Duodenal mucosa (tissue), 2 donors: ENCODE results near the gene ATP8A2.

Experiments used
- H3K27ac ChIP-seq: one replicate; pipeline ENCODE4 v1.7.0; 2013; ENCODE audit warnings: low read depth, low read length
- H3K27me3 ChIP-seq, 2 donors: one replicate each; pipeline ENCODE4 v1.7.0; 2013; ENCODE audit warnings: low read length in 2 of 2, control low read depth in 1 of 2; ENCODE audit not compliant: insufficient read depth in 2 of 2, control insufficient read depth in 1 of 2
- H3K36me3 ChIP-seq, 2 donors: one replicate each; pipeline ENCODE4 v1.7.0; 2013; ENCODE audit warnings: low read length in 2 of 2, control low read depth in 1 of 2; ENCODE audit not compliant: insufficient read depth in 2 of 2, control insufficient read depth in 1 of 2
- H3K4me1 ChIP-seq, 2 donors: one replicate each; pipeline ENCODE4 v1.7.0; 2013; ENCODE audit warnings: low read length in 2 of 2, control low read depth in 1 of 2; ENCODE audit not compliant: insufficient read depth in 2 of 2, control insufficient read depth in 1 of 2
- H3K4me3 ChIP-seq, 2 donors: one replicate each; pipeline ENCODE4 v1.7.0; 2013; ENCODE audit warnings: low read length in 2 of 2, low read depth in 1 of 2
- H3K9ac ChIP-seq, 2 donors: one replicate each; pipeline ENCODE4 v1.7.0; 2013; ENCODE audit warnings: low read length in 2 of 2, low read depth in 1 of 2
- H3K9me3 ChIP-seq, 2 donors: one replicate each; pipeline ENCODE4 v1.7.0; 2013; ENCODE audit warnings: low read length in 2 of 2, control low read depth in 1 of 2; ENCODE audit not compliant: control insufficient read depth in 1 of 2

ATP8A2 gene

DNA sequence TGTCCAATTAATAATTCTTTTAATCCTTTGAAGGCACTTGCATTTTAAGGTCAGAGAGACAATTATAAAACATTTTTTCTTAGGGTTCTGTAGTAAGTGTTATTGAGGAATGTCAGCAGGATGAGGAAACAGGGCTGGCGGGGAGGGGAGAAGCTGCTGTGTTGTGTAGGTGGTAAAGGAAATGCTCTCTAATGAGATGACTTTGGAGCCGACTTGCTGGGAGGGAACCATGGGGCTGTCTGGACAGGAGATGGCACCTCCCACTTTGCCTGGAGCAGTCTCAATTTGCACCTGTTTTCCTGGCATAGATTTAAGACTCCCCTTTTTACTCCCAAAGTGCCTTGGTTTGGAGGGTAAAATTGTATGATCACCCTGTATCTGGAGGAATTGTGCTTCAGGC is 230.4 kb downstream of the ATP8A2 start:
- H3K9me3 ChIP-seq: no peaks in the 10 kb centered on the region
- H3K4me1 ChIP-seq: no peaks in the 10 kb centered on the region
- H3K4me3 ChIP-seq: no peak overlapping the region
- no peaks in the 10 kb centered on the region for H3K36me3 ChIP-seq
- H3K27me3 ChIP-seq: peaks cover 0 to 2% of the 10 kb centered on the region in 2 donors
- H3K27ac ChIP-seq: no peak overlapping the region
- H3K9ac ChIP-seq: no peak overlapping the region

DNA sequence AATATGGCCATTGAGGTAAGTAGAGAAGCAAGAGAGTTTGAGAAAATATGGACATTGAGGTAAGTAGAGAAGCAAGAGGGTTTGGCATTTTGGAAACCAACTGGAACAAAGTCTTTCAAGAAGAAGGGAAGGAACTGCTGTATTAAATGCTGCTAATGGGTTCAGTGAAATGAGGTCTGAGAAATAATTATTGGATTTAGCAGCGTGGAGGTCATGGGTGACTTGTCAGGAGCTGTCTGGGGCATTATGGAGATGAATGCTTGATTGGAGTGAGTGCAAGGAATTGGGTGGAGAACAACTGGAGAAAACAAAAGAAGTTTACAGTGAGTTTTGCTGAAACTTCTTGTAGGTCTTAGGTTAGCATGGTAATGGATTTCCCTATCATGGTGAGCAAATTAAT is 232.3 kb downstream of the ATP8A2 start:
- H3K27ac ChIP-seq: no peak overlapping the region
- H3K4me1 ChIP-seq: no peaks in the 10 kb centered on the region

DNA sequence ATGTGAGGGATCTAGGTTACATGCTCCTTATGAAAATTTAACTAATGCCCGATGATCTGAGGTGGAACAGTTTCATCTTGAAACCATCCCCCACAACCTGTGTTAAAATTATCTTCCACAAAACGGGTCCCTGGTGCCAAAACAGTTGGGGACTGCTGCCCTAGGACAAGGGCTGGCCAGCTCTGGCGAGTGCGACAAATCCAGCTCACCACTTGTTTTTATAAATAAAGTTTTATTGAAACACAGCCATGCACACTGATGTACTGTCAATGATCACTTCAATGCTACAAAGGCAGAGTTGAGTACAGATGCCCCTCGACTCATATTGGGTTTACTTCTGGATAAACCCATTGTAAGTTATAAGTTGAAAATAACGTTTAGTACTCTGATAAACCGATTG is 235.3 kb downstream of the ATP8A2 start:
- Histone ChIP-seq H3K9me3 (peaks cover 0 to 5% of the 10 kb centered on the region in 2 donors), H3K4me1 (no peaks in the 10 kb centered on the region), H3K4me3 (no peak overlapping the region), H3K27ac (no peak overlapping the region), H3K36me3 (no peaks in the 10 kb centered on the region), H3K27me3 (no peaks in the 10 kb centered on the region), H3K9ac (no peak overlapping the region)

More for the DNA sequence above, 232.3 kb downstream of the ATP8A2 start:
- Histone ChIP-seq H3K9me3 (no peaks in the 10 kb centered on the region), H3K27me3 (no peaks in the 10 kb centered on the region), H3K4me3 (no peak overlapping the region), H3K9ac (no peak overlapping the region), H3K36me3 (no peaks in the 10 kb centered on the region)

DNA sequence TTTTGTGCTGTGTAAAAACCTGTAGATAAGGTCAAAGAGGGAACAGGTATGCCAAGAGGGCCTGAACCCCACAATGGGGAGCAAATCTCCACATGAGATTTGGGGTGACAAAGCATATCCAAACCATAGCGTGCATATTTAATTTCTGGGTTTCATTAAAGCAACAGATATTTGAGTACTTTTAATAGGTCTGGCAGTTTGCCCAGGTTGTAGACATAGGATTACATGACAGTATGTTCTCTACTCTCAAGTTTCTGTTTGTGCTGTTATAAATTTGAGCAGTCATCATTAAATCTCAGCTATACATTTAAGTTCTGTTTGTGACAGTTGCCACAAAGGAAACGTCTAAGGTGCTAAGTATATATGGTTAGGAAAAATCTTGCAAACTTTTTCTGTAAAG is 236.4 kb downstream of the ATP8A2 start:
- Histone ChIP-seq H3K4me1 (no peaks in the 10 kb centered on the region), H3K4me3 (no peak overlapping the region), H3K27me3 (no peaks in the 10 kb centered on the region), H3K9me3 (peaks cover 0 to 5% of the 10 kb centered on the region in 2 donors), H3K27ac (no peak overlapping the region), H3K36me3 (no peaks in the 10 kb centered on the region), H3K9ac (no peak overlapping the region)

DNA sequence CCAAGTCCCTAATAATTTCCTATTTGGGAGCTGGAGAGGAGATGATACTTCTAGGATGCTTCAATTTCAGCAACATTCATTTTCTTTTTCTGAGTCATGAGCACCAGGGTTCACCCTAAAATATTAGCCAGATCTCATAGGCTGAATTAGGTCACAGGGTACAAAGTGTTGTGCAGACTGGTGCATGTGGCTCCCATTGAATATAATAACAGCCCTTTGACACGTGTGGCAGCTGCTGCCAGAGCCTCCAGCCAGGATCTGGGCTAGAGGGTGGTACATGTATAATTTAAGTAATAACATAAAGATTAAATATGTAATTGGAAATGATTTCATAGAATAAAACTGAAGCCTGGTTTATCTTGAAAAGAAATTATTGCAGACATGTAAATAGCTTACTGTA is 244.9 kb downstream of the ATP8A2 start:
- Histone ChIP-seq H3K9ac (no peak overlapping the region), H3K36me3 (no peaks in the 10 kb centered on the region), H3K9me3 (no peaks in the 10 kb centered on the region), H3K4me3 (no peak overlapping the region), H3K27ac (no peak overlapping the region), H3K27me3 (no peaks in the 10 kb centered on the region), H3K4me1 (no peaks in the 10 kb centered on the region)

DNA sequence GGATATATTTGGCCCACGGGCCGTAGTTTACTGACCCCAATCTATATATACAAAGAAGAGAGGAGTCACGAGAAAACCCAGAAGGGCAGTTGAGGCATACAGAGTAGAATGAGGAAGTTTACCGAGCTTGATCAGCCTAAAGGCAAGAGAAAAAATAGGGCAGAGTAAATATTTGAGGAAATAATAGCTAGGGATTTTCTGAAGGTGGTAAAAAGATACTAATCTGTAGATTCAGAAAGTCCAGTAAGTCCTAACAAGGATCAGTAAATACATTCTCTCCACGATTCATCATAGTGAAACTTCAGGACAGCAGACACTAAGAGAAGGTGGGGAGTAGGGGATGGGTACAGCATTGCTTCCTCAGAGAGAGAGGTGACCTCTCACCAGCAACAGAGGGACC is 248.1 kb downstream of the ATP8A2 start:
- Histone ChIP-seq H3K9me3 (no peaks in the 10 kb centered on the region), H3K27me3 (no peaks in the 10 kb centered on the region), H3K36me3 (no peaks in the 10 kb centered on the region), H3K27ac (no peak overlapping the region), H3K4me1 (no peaks in the 10 kb centered on the region), H3K9ac (no peak overlapping the region), H3K4me3 (no peak overlapping the region)

DNA sequence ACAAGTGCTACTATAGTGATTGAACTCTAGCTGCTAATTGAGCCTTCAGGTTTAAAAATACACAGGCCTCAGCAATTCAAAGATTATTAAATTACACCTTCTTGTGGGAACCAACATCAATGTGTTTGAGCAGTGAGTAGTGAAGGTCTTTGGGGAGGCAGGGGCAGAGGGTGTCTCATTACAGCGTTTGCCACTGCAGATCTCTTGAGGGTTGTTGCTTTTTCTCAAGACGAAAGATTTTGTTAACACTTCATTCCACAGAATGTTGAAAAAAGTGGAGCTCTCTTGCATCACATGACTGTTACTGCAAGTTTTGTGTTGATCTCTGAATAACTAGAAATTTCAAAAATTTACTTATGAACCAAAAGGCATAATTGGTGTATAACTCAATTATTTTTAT is 253.6 kb downstream of the ATP8A2 start:
- H3K9ac ChIP-seq: no peak overlapping the region
- no peak overlapping the region for H3K27ac ChIP-seq
- H3K9me3 ChIP-seq: no peaks in the 10 kb centered on the region
- no peaks in the 10 kb centered on the region for H3K4me1 ChIP-seq
- no peak overlapping the region for H3K4me3 ChIP-seq
- H3K27me3 ChIP-seq: no peaks in the 10 kb centered on the region
- H3K36me3 ChIP-seq: no peaks in the 10 kb centered on the region

DNA sequence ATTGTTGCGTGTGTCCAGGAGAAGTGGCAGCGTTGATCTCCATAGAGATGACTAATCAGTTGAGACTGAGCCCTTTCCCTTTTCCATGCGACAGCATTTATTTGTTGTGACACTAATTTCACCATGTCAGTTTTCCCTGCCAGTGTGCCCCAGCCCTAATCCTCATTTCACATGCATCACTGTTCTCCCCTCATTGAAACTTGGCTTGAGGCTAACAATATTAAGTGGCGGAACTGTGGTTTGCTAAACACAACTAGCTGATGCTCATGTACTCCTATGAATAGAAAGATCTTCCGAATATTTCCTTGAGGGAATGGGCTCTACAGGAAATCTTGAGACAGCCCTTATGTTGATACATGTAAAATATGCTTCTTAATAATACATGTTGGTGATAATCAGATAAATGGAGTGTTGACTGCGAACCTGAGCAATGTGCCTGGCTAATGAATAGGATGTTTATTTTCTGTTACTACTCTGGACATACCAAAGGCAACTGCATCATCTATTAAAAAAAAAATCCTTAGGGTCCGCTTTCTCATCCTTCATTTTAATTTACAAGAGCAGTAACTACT is 258.6 kb downstream of the ATP8A2 start:
- H3K4me3 ChIP-seq: no peak overlapping the region
- H3K9me3 ChIP-seq: no peaks in the 10 kb centered on the region
- no peaks in the 10 kb centered on the region for H3K36me3 ChIP-seq
- H3K27ac ChIP-seq: no peak overlapping the region
- H3K9ac ChIP-seq: no peak overlapping the region
- no peaks in the 10 kb centered on the region for H3K27me3 ChIP-seq
- H3K4me1 ChIP-seq: no peaks in the 10 kb centered on the region

DNA sequence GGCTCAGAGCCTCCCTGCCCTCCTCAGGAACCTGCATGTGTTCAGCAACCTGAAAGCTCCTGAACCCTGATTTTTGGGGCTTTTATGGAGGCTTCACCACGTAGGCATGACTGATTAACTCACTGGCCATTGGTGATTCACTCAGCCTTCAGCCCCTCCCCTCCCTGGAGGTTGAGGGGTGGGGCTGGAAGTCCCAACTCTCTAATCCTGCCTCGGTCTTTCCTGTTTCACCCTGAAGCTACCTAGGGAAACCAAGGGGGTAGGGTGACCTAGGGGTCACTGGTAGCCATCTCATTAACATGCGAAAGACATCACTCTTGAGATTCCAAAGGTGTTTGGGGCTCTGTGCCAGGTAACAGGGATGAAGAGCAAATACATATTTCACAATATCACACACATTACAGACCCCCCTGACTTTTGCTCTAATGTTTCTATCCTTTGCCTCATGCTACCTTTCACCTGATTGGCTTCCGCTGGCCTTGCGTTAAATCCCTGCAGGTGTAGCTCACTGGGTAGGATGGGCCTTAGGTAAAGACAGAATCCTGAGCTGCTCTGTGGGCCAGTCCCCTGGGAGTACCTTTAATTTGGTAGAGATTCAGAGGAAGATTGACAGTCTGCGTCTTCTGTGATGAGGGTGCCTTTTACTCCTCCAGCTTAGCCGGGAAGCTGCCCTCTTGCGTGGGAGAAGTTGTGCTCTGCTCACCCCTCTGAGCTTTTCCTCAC is 260.6 kb downstream of the ATP8A2 start:
- Histone ChIP-seq H3K36me3 (no peaks in the 10 kb centered on the region), H3K27me3 (no peaks in the 10 kb centered on the region), H3K4me1 (no peaks in the 10 kb centered on the region), H3K27ac (no peak overlapping the region), H3K9ac (no peak overlapping the region), H3K9me3 (no peaks in the 10 kb centered on the region), H3K4me3 (no peak overlapping the region)

DNA sequence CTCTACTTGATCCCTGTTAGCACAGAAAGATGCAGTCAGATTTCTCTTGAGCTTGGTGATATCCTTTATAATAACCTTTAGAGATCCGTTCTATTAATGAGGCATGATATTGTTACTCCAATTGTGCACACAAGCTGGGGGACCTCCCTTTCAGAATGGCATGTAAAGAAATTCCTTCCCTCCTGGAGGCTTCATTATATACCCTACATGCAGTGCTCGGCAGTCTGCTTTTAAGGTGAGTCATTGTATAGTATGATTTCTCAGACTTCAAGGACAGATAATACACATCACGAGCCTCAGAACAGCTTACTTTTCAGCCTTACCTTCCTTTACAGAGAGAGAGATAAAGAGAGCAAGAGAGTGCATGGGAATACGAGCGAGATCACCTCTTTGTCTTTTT is 261.3 kb downstream of the ATP8A2 start:
- no peaks in the 10 kb centered on the region for H3K27me3 ChIP-seq
- H3K9me3 ChIP-seq: no peaks in the 10 kb centered on the region
- H3K4me1 ChIP-seq: no peaks in the 10 kb centered on the region
- H3K36me3 ChIP-seq: no peaks in the 10 kb centered on the region
- no peak overlapping the region for H3K27ac ChIP-seq
- H3K9ac ChIP-seq: no peak overlapping the region
- no peak overlapping the region for H3K4me3 ChIP-seq
